Natural killer cell treated with Interleukin-12 subunit alpha and Interleukin-12 subunit beta and Interleukin-15 and Interleukin-18, amount 100 ng/mL, for 72 hours (primary cell): Measurements from ENCODE around the gene LRRC28. TPM values are rescaled to one million over a fixed set of nuclear protein-coding genes. Genes with fewer than 3 reads are reported as not detected.

Source experiments
- ATAC-seq, 2 donors: fragments of 150-1000 bp; cut with Tn5 transposase in 1 of 2; sonication (Bioruptor Pico), chemical (Tn5 transposase) in 1 of 2; 2 replicates each; pipeline ENCODE4 v1.10.0; 2021
- DNase-seq: peaks from one replicate; pipeline ENCODE4 v3.0.0; 2022; ENCODE audit warnings: low spot score
- H3K27ac Mint-ChIP-seq, 2 donors: 1 replicate in 1 of 2; 2 replicates in 1 of 2; pipeline ENCODE4 v1.8.0; 2022; ENCODE audit warnings: mixed read lengths in 2 of 2, mild to moderate bottlenecking in 1 of 2, moderate library complexity in 1 of 2
- H3K27me3 Mint-ChIP-seq, 2 donors: 1 replicate in 1 of 2; 2 replicates in 1 of 2; pipeline ENCODE4 v1.8.0; 2022; ENCODE audit warnings: mixed read lengths in 2 of 2
- H3K36me3 Mint-ChIP-seq: one replicate; pipeline ENCODE4 v1.8.0; 2022; ENCODE audit warnings: mixed read lengths
- H3K4me1 Mint-ChIP-seq, 2 donors: 1 replicate in 1 of 2; 2 replicates in 1 of 2; pipeline ENCODE4 v1.8.0; 2022; ENCODE audit warnings: low read depth in 2 of 2, mixed read lengths in 2 of 2, mild to moderate bottlenecking in 1 of 2
- H3K4me3 Mint-ChIP-seq: one replicate; pipeline ENCODE4 v1.8.0; 2022; ENCODE audit warnings: mixed read lengths
- H3K9me3 Mint-ChIP-seq: 2 replicates; pipeline ENCODE4 v1.8.0; 2022; ENCODE audit warnings: mixed read lengths
- total RNA-seq, 2 donors: library from RNA; stranded (reverse); gene quantifications; one replicate each; pipeline ENCODE4 v1.2.3, GENCODE V29; 2022

Gene LRRC28
- total RNA-seq, 2 donors from 2014 or later: 28.9 to 51.7 TPM

GRCh38 chr15:99345832-99346462 lies 94.7 kb downstream of the LRRC28 start:
- no peak for DNase-seq
- Mint-ChIP-seq H3K36me3 (peaks cover 15% of the 10 kb centered on the region), H3K4me1 (peaks cover 17 to 29% of the 10 kb centered on the region in 2 donors), H3K27me3 (no peaks in the 10 kb centered on the region), H3K9me3 (no peaks in the 10 kb centered on the region), H3K27ac (no peak overlapping the region), H3K4me3 (no peak overlapping the region)
- ATAC-seq: peak; percentile 11 to 18

DNA sequence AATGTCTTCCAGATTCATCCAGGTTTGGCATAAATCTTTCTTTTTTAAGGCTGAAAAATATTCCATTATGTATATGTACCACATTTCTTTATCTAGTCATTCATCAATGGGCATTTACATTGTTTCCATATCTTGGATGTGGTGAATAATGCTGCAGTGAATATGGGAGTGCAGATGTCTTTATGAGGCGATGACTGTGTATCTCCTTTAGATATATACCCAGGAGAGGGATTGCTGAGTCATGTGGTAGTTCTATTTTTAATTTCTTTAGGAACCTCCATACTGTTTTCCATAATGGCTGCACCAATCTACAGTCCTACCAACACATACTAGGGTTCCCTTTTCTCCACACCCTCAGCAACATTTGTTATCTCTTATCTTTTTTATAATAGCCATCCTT lies 96.3 kb downstream of the LRRC28 start:
- Mint-ChIP-seq H3K4me1 (peaks cover 22 to 36% of the 10 kb centered on the region in 2 donors), H3K36me3 (peaks cover 22% of the 10 kb centered on the region), H3K27ac (no peak overlapping the region), H3K27me3 (no peaks in the 10 kb centered on the region), H3K9me3 (no peaks in the 10 kb centered on the region), H3K4me3 (no peak overlapping the region)
- DNase-seq (no peak), ATAC-seq (no peak)

GRCh38 chr15:99348412-99348811 lies 97.1 kb downstream of the LRRC28 start:
- H3K9me3 Mint-ChIP-seq: no peaks in the 10 kb centered on the region
- ATAC-seq (no peak), DNase-seq (no peak)
- H3K4me1 Mint-ChIP-seq: peaks cover 22 to 36% of the 10 kb centered on the region in 2 donors
- H3K4me3 Mint-ChIP-seq: no peak overlapping the region
- H3K27me3 Mint-ChIP-seq: no peaks in the 10 kb centered on the region
- H3K36me3 Mint-ChIP-seq: peaks cover 27% of the 10 kb centered on the region
- no peak overlapping the region for H3K27ac Mint-ChIP-seq

DNA sequence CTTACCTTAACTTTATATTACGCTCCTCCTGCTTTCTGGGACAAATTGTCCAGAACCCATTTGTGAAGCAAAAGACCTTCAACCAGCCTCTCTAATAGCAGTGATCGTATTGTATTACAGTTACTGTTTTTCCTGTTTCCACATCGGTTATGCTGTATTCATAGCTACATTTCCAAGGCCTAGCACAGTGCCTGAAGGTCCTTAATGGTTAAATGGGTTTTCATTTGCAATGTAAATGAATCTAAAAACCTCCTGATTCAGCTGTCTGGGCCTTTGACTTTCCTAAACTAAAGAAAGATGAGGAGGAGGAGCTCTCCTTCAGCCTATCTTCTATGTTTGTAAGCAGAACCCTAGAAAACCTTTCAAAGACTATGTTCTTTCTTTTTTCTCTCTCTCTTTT lies 99.1 kb downstream of the LRRC28 start:
- peak overlapping the region; percentile 3 for H3K4me3 Mint-ChIP-seq

DNA sequence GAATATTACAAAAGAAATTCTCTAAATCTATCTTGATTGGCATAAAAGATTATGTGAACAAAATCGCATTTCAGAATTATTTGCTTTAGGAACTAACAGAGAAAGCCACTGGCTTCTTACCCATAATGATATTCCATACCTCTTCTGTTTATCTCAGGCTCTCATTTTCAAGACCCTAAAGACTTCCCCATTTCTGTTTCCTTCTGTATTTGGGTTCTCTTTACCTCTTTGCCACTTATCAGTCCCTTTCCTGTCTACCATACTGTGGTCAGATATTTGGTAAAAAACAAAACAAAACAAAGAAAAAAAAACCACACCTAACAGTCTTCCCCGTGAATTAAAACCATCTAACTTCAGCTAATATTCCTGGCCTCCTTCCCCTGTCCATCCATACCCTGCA lies 108.5 kb downstream of the LRRC28 start:
- ATAC-seq: no peak

More for the DNA sequence above, 99.1 kb downstream of the LRRC28 start:
- H3K9me3 Mint-ChIP-seq: no peaks in the 10 kb centered on the region
- ATAC-seq (no peak), DNase-seq (no peak)
- no peaks in the 10 kb centered on the region for H3K27me3 Mint-ChIP-seq
- H3K4me1 Mint-ChIP-seq: peaks cover 19% of the 10 kb centered on the region in 2 donors
- H3K27ac Mint-ChIP-seq: no peak overlapping the region
- H3K36me3 Mint-ChIP-seq: peaks cover 31% of the 10 kb centered on the region

DNA sequence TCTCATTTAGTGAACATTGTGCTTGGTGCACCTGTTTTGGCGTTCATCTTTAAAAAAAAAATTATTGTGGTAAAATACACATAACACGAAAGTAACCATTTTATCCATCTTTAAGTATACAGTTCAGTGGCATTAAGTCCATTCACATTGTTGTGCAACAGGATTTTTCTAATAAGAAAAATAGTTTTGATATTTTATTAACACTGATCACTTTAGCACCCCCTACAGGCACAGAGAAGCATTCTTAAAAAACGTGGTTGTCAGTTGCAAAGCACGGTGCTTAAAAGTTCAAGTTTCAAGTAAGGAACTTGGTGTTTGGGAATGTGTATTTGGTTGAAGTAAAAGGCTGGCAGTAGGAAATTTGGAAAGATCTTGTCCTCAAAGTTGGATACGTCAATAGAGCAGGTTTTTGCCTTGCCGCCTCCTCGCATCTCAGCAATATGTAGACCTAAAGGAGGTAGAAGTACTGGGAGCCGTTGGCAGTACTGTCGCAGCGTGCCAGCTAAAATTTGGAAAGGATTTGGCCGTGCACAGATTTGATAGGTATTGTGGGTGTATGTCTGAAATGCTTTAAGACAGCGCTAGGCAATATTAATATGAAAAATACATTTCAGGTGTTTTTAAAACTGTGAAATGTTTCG lies 110.4 kb downstream of the LRRC28 start:
- no peak for DNase-seq
- no peak for ATAC-seq
- H3K27me3 Mint-ChIP-seq: no peaks in the 10 kb centered on the region
- no peak overlapping the region for H3K27ac Mint-ChIP-seq
- peaks cover 13 to 14% of the 10 kb centered on the region in 2 donors for H3K4me1 Mint-ChIP-seq
- peaks cover 12% of the 10 kb centered on the region for H3K36me3 Mint-ChIP-seq
- no peaks in the 10 kb centered on the region for H3K9me3 Mint-ChIP-seq
- H3K4me3 Mint-ChIP-seq: no peak overlapping the region

More for the DNA sequence above, 108.5 kb downstream of the LRRC28 start:
- Mint-ChIP-seq H3K4me3 (no peak overlapping the region), H3K4me1 (peaks cover 6 to 7% of the 10 kb centered on the region in 2 donors), H3K36me3 (peaks cover 13% of the 10 kb centered on the region), H3K27ac (no peak overlapping the region), H3K27me3 (no peaks in the 10 kb centered on the region), H3K9me3 (no peaks in the 10 kb centered on the region)
- no peak for DNase-seq

GRCh38 chr15:99365242-99365641 lies 114.0 kb downstream of the LRRC28 start:
- peaks cover 27% of the 10 kb centered on the region for H3K36me3 Mint-ChIP-seq
- no peak overlapping the region for H3K4me3 Mint-ChIP-seq
- no peak for ATAC-seq
- H3K27ac Mint-ChIP-seq: no peak overlapping the region
- no peaks in the 10 kb centered on the region for H3K27me3 Mint-ChIP-seq
- peaks cover 8% of the 10 kb centered on the region for H3K9me3 Mint-ChIP-seq
- no peak for DNase-seq
- peaks cover 21 to 27% of the 10 kb centered on the region in 2 donors for H3K4me1 Mint-ChIP-seq

- H3K27me3 Mint-ChIP-seq: no peaks in the 10 kb centered on the region
- peaks cover 8% of the 10 kb centered on the region for H3K9me3 Mint-ChIP-seq
- peak overlapping the region in 1 of 2 donors; percentile 40 for H3K27ac Mint-ChIP-seq
- peaks cover 27% of the 10 kb centered on the region for H3K36me3 Mint-ChIP-seq
- DNase-seq: no peak
- H3K4me3 Mint-ChIP-seq: peak overlapping the region; percentile 45
- peaks cover 24 to 27% of the 10 kb centered on the region in 2 donors for H3K4me1 Mint-ChIP-seq
- ATAC-seq: no peak
These were observed 114.7 kb downstream of the LRRC28 start for GRCh38 chr15:99366013-99366412.

GRCh38 chr15:99368743-99369142 lies 117.5 kb downstream of the LRRC28 start:
- H3K4me1 Mint-ChIP-seq: peaks cover 41 to 43% of the 10 kb centered on the region in 2 donors
- DNase-seq: no peak
- no peaks in the 10 kb centered on the region for H3K27me3 Mint-ChIP-seq
- H3K9me3 Mint-ChIP-seq: peaks cover 8% of the 10 kb centered on the region
- H3K36me3 Mint-ChIP-seq: peaks cover 27% of the 10 kb centered on the region
- ATAC-seq: no peak
- H3K4me3 Mint-ChIP-seq: peak overlapping the region; percentile 71
- peak overlapping the region; percentile 24 to 80 for H3K27ac Mint-ChIP-seq

- Mint-ChIP-seq H3K4me3 (peak overlapping the region; percentile 71), H3K9me3 (peaks cover 8% of the 10 kb centered on the region), H3K4me1 (peaks cover 40 to 41% of the 10 kb centered on the region in 2 donors), H3K36me3 (peaks cover 27% of the 10 kb centered on the region), H3K27me3 (no peaks in the 10 kb centered on the region), H3K27ac (peak overlapping the region; percentile 24 to 80)
- ATAC-seq (peak; percentile 57 to 66), DNase-seq (no peak)
These were observed 117.9 kb downstream of the LRRC28 start for GRCh38 chr15:99369196-99369595.

DNA sequence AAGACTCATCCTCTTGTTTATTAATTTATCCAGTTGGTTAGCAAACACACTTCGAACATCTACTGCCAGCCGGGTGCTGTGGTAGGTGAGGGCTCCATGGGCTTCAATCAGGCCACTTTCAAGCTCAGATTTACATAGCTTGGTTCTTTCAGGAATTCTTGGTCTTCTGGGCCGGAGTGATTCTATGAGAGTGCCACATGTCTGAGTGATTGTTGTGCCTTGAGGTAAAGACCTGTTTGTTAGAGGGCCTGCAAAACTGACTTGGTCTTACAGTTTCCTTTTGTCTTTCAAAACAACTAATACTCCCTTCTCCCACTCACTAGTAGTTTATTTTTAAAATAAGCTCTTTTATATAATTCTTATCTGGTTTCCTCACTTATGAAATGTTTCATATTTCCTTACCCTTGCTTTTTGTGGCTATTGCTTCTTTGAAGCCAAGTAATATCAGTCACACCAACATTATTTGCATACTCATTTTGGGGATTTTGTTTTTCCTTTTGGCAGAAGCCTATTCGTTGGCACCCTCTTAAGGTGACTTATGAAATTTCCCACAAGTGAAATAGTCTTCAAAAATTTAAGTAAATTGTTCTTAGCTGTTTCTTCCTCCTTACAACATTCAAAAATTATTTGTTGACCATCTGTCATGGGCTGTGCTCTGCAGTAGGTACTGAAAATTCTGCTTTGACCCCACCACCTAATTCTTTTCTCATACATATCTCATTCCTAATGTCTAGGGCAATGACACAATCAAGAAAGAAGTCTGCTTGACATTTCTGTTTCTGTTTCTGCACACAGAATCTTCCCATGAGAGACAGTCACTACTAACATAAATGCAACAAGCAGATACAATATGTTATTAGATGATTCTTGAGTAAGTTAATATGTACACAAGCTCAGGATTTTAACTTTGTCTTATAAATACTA lies 120.2 kb downstream of the LRRC28 start:
- H3K4me3 Mint-ChIP-seq: peak overlapping the region; percentile 64
- H3K27ac Mint-ChIP-seq: peak overlapping the region; percentile 80 to 86
- H3K36me3 Mint-ChIP-seq: peaks cover 42% of the 10 kb centered on the region
- peaks cover 35% of the 10 kb centered on the region in 2 donors for H3K4me1 Mint-ChIP-seq
- no peaks in the 10 kb centered on the region for H3K27me3 Mint-ChIP-seq
- DNase-seq (no peak), ATAC-seq (peak; percentile 86)
- peaks cover 12% of the 10 kb centered on the region for H3K9me3 Mint-ChIP-seq

GRCh38 chr15:99385005-99385669 lies 133.9 kb downstream of the LRRC28 start:
- no peak overlapping the region for H3K27ac Mint-ChIP-seq

DNA sequence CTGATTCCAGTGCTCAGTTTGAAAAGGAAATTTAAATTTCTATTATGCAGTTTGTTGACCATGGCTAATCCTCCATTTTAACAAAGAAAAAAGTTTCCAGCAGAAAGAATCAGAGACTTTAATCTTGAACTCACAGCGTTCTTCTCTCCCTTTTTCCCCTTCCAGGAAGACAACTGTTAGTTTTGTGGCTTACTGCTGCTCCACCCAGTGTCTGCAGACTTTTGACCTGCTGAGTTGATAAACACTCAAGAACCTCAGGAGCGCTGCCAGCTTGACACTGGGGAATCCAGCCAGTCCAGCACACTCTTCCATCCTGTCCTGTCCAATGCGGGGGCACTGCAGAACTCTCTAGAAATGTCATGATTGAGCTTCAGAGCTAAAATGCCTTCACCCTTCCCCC lies 134.6 kb downstream of the LRRC28 start:
- no peaks in the 10 kb centered on the region for H3K27me3 Mint-ChIP-seq
- H3K4me3 Mint-ChIP-seq: no peak overlapping the region
- ATAC-seq: no peak
- DNase-seq: no peak
- no peak overlapping the region for H3K27ac Mint-ChIP-seq
- peaks cover 17% of the 10 kb centered on the region for H3K36me3 Mint-ChIP-seq
- H3K4me1 Mint-ChIP-seq: peaks cover 2 to 6% of the 10 kb centered on the region in 2 donors
- no peaks in the 10 kb centered on the region for H3K9me3 Mint-ChIP-seq

More at GRCh38 chr15:99385005-99385669, 133.9 kb downstream of the LRRC28 start:
- DNase-seq (no peak), ATAC-seq (no peak)
- Mint-ChIP-seq H3K9me3 (no peaks in the 10 kb centered on the region), H3K4me1 (peaks cover 5 to 9% of the 10 kb centered on the region in 2 donors), H3K4me3 (no peak overlapping the region), H3K36me3 (peaks cover 17% of the 10 kb centered on the region), H3K27me3 (no peaks in the 10 kb centered on the region)
